ENCODE results near the gene CLEC2B. TPM values are rescaled to one million over a fixed set of nuclear protein-coding genes. Genes with fewer than 3 reads are reported as not detected.

Gene CLEC2B
- total RNA-seq, 4 donors from 2014 or later, result 3.3 to 11.3 (median 7.6) TPM

DNA sequence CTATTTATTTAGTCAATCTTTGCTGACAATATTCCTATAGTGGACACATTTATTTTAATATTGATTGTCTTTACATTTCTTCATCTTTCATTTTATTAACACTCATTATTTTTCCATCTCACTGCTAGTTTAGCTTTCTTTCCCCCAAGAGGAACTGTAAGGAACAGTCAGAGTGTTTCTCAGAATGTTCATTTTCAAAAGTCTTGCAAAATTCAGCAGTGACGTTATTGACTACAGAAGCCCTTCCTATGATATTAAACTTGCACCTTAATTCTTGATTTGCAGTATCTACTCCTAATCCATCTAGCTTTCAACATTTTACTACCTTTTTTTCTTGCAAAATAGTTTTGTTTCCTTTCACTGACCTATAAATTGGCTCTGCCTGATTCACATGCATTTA lies 13.0 kb downstream of the CLEC2B start:
- Histone ChIP-seq H3K4me1 (no peaks in the 10 kb centered on the region), H3K9me3 (no peaks in the 10 kb centered on the region), H3K27ac (replicated peaks in 1 of 4) (no peak overlapping the region), H3K4me3 (no peak overlapping the region), H3K36me3 (peaks cover 0 to 32% (median 10%) of the 10 kb centered on the region in 4 donors), H3K27me3 (no peaks in the 10 kb centered on the region)
- intact Hi-C loops (cut with DNase I), result no loop called here
- no peak for TF ChIP-seq EP300 (IDR thresholded peaks at IDR 0.05)
- TF ChIP-seq POLR2A (IDR thresholded peaks at IDR 0.05; ENCODE audit: low read depth), result no peak
- WGBS, result 53% methylated on average over 1 of the region's 1 CpG
- no peak for DNase-seq (ENCODE audit: extremely low spot score)

- Histone ChIP-seq H3K27ac (replicated peaks in 1 of 4) (no peak overlapping the region), H3K27me3 (no peaks in the 10 kb centered on the region), H3K36me3 (peaks cover 0 to 32% (median 9%) of the 10 kb centered on the region in 4 donors), H3K4me3 (no peak overlapping the region), H3K9me3 (peaks cover 0 to 8% (median 2%) of the 10 kb centered on the region in 4 donors), H3K4me1 (no peaks in the 10 kb centered on the region)
- intact Hi-C loops (cut with DNase I), result no loop called here
- WGBS, result 82% methylated on average over 2 of the region's 2 CpGs
- no peak for TF ChIP-seq EP300 (IDR thresholded peaks at IDR 0.05)
- no peak for TF ChIP-seq POLR2AphosphoS5 (IDR thresholded peaks at IDR 0.05)
- no peak for TF ChIP-seq POLR2A (IDR thresholded peaks at IDR 0.05; ENCODE audit: low read depth)
- TF ChIP-seq CTCF (IDR thresholded peaks at IDR 0.05), result no peak
- no peak for DNase-seq (ENCODE audit: extremely low spot score)
Measured at GRCh38 chr12:9851927-9852326, 17.2 kb downstream of the CLEC2B start.

DNA sequence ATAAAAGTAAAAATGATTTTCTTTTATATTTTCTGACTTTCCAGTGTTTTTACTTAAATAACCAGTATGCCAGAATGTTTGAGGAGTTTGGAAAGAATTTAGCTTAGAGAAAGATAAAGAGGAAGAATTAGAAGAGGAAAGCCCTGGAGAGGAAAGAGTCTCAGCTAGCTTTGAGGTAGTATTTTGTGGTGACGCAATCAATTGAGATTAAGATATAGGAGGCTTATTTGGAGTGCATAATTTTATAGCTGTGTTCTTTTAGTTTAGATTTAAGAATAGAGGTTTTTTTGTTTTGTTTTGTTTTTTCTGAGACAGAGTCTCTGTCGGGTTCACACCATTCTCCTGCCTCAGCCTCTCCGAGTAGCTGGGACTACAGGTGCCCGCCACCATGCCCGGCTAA lies 18.1 kb downstream of the CLEC2B start:
- intact Hi-C loops (cut with DNase I), result no loop called here
- 93% methylated on average over 5 of the region's 5 CpGs for WGBS
- no peaks in the 10 kb centered on the region for H3K4me1 ChIP-seq
- no peaks in the 10 kb centered on the region for H3K27me3 ChIP-seq
- TF ChIP-seq POLR2A (IDR thresholded peaks at IDR 0.05; ENCODE audit: low read depth) (no peak), POLR2AphosphoS5 (IDR thresholded peaks at IDR 0.05) (no peak), CTCF (IDR thresholded peaks at IDR 0.05) (no peak), EP300 (IDR thresholded peaks at IDR 0.05) (no peak)
- H3K27ac ChIP-seq (replicated peaks in 1 of 4), result no peak overlapping the region
- peaks cover 0 to 13% (median 2%) of the 10 kb centered on the region in 4 donors for H3K9me3 ChIP-seq
- no peak for DNase-seq (ENCODE audit: extremely low spot score)
- peaks cover 0 to 32% (median 8%) of the 10 kb centered on the region in 4 donors for H3K36me3 ChIP-seq
- no peak overlapping the region for H3K4me3 ChIP-seq

- Histone ChIP-seq H3K36me3 (peaks cover 0 to 22% (median 8%) of the 10 kb centered on the region in 4 donors), H3K4me1 (no peaks in the 10 kb centered on the region), H3K27me3 (no peaks in the 10 kb centered on the region), H3K9me3 (peaks cover 0 to 13% (median 2%) of the 10 kb centered on the region in 4 donors), H3K4me3 (no peak overlapping the region), H3K27ac (replicated peaks in 1 of 4) (no peak overlapping the region)
- 82% methylated on average over 5 of the region's 5 CpGs for WGBS
- no peak for TF ChIP-seq EP300 (IDR thresholded peaks at IDR 0.05)
- no peak for TF ChIP-seq POLR2A (IDR thresholded peaks at IDR 0.05; ENCODE audit: low read depth)
- no peak for TF ChIP-seq CTCF (IDR thresholded peaks at IDR 0.05)
- no peak for TF ChIP-seq POLR2AphosphoS5 (IDR thresholded peaks at IDR 0.05)
- DNase-seq (ENCODE audit: extremely low spot score), result no peak
- intact Hi-C loops (cut with DNase I), result no loop called here
Measured at GRCh38 chr12:9848899-9849298, 20.3 kb downstream of the CLEC2B start.

DNA sequence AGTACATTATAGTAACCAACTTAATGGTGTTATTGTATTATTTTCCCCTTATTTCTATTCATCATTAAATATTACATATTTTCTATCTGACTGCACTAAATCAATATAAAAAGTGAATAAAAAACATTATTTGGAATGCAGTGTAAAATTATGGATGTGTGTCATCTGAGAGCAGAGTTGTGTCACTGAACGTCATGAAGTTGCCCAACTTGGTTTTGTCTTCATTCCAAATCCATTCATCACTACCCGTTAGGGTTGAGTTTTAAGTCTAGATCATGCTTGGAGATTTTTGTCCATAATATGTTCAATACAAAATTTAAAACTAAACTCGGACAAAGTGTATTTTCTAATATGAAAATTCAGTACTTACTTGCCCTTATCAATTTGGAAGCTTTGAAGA lies 25.7 kb downstream of the CLEC2B start:
- intact Hi-C loops (cut with DNase I), result no loop called here
- no peak for DNase-seq (ENCODE audit: extremely low spot score)
- H3K36me3 ChIP-seq, result no peaks in the 10 kb centered on the region
- no peaks in the 10 kb centered on the region for H3K4me1 ChIP-seq
- WGBS, result 75% methylated on average over 3 of the region's 3 CpGs
- H3K27ac ChIP-seq (replicated peaks in 1 of 4), result no peak overlapping the region
- H3K9me3 ChIP-seq, result peaks cover 0 to 13% (median 0%) of the 10 kb centered on the region in 4 donors
- no peaks in the 10 kb centered on the region for H3K27me3 ChIP-seq
- H3K4me3 ChIP-seq, result no peak overlapping the region
- no peak for TF ChIP-seq CTCF (IDR thresholded peaks at IDR 0.05)
- TF ChIP-seq POLR2A (IDR thresholded peaks at IDR 0.05; ENCODE audit: low read depth), result no peak
- TF ChIP-seq POLR2AphosphoS5 (IDR thresholded peaks at IDR 0.05), result no peak

Measured in esophagus muscularis mucosa (tissue), 4 donors.